Measurements from ENCODE around the gene LHX6. TPM values are rescaled to one million over a fixed set of nuclear protein-coding genes. Genes with fewer than 3 reads are reported as not detected.

Gene LHX6
- total and polyA plus RNA-seq, 2 of the 8 experiments (the other 6 are each of a cell fraction or from before 2014, with no cell fraction given): 0.92 to 1.2 TPM

- TF ChIP-seq, protein P1, sequence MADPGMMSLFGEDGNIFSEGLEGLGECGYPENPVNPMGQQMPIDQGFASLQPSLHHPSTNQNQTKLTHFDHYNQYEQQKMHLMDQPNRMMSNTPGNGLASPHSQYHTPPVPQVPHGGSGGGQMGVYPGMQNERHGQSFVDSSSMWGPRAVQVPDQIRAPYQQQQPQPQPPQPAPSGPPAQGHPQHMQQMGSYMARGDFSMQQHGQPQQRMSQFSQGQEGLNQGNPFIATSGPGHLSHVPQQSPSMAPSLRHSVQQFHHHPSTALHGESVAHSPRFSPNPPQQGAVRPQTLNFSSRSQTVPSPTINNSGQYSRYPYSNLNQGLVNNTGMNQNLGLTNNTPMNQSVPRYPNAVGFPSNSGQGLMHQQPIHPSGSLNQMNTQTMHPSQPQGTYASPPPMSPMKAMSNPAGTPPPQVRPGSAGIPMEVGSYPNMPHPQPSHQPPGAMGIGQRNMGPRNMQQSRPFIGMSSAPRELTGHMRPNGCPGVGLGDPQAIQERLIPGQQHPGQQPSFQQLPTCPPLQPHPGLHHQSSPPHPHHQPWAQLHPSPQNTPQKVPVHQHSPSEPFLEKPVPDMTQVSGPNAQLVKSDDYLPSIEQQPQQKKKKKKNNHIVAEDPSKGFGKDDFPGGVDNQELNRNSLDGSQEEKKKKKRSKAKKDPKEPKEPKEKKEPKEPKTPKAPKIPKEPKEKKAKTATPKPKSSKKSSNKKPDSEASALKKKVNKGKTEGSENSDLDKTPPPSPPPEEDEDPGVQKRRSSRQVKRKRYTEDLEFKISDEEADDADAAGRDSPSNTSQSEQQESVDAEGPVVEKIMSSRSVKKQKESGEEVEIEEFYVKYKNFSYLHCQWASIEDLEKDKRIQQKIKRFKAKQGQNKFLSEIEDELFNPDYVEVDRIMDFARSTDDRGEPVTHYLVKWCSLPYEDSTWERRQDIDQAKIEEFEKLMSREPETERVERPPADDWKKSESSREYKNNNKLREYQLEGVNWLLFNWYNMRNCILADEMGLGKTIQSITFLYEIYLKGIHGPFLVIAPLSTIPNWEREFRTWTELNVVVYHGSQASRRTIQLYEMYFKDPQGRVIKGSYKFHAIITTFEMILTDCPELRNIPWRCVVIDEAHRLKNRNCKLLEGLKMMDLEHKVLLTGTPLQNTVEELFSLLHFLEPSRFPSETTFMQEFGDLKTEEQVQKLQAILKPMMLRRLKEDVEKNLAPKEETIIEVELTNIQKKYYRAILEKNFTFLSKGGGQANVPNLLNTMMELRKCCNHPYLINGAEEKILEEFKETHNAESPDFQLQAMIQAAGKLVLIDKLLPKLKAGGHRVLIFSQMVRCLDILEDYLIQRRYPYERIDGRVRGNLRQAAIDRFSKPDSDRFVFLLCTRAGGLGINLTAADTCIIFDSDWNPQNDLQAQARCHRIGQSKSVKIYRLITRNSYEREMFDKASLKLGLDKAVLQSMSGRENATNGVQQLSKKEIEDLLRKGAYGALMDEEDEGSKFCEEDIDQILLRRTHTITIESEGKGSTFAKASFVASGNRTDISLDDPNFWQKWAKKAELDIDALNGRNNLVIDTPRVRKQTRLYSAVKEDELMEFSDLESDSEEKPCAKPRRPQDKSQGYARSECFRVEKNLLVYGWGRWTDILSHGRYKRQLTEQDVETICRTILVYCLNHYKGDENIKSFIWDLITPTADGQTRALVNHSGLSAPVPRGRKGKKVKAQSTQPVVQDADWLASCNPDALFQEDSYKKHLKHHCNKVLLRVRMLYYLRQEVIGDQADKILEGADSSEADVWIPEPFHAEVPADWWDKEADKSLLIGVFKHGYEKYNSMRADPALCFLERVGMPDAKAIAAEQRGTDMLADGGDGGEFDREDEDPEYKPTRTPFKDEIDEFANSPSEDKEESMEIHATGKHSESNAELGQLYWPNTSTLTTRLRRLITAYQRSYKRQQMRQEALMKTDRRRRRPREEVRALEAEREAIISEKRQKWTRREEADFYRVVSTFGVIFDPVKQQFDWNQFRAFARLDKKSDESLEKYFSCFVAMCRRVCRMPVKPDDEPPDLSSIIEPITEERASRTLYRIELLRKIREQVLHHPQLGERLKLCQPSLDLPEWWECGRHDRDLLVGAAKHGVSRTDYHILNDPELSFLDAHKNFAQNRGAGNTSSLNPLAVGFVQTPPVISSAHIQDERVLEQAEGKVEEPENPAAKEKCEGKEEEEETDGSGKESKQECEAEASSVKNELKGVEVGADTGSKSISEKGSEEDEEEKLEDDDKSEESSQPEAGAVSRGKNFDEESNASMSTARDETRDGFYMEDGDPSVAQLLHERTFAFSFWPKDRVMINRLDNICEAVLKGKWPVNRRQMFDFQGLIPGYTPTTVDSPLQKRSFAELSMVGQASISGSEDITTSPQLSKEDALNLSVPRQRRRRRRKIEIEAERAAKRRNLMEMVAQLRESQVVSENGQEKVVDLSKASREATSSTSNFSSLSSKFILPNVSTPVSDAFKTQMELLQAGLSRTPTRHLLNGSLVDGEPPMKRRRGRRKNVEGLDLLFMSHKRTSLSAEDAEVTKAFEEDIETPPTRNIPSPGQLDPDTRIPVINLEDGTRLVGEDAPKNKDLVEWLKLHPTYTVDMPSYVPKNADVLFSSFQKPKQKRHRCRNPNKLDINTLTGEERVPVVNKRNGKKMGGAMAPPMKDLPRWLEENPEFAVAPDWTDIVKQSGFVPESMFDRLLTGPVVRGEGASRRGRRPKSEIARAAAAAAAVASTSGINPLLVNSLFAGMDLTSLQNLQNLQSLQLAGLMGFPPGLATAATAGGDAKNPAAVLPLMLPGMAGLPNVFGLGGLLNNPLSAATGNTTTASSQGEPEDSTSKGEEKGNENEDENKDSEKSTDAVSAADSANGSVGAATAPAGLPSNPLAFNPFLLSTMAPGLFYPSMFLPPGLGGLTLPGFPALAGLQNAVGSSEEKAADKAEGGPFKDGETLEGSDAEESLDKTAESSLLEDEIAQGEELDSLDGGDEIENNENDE (IDR thresholded peaks at IDR 0.05; ENCODE audit: insufficient replicate concordance, low read length): no peak
- TF ChIP-seq BCL11A (IDR thresholded peaks at IDR 0.05; ENCODE audit: low read depth in 2 of 2, low read length in 2 of 2) (no peak), KDM4A (IDR thresholded peaks at IDR 0.05; ENCODE audit: low read depth, low read length, severe bottlenecking) (no peak), SP1 (IDR thresholded peaks at IDR 0.05; ENCODE audit: low read depth, low read length) (no peak), CBX5 (IDR thresholded peaks at IDR 0.05; ENCODE audit: low read depth, low read length) (no peak), TAF7 (optimal IDR thresholded peaks at IDR 0.05; ENCODE audit: borderline replicate concordance, low read depth, low read length) (no peak), TEAD4 (IDR thresholded peaks at IDR 0.05; ENCODE audit: low read depth, low read length) (no peak), CHD2 (IDR thresholded peaks at IDR 0.05; ENCODE audit: low read length) (no peak), GTF2F1 (IDR thresholded peaks at IDR 0.05; ENCODE audit: borderline replicate concordance, low read depth, low read length) (no peak), EP300 (IDR thresholded peaks at IDR 0.05; ENCODE audit: borderline replicate concordance in 1 of 2, low read depth in 2 of 2, low read length in 2 of 2) (no peak)
Observed at GRCh38 chr9:122191584-122191983, 37.2 kb downstream of the LHX6 start (continued).
